Stomach (tissue), 4 donors: ENCODE measurements around the gene SLC38A11.

Experiments used
- EP300 ChIP-seq: sonication (generic); formaldehyde crosslinking; IDR thresholded peaks from one replicate; pipeline ENCODE4 v1.6.1; 2017; ENCODE audit warnings: antibody characterized with exemption
- POLR2A ChIP-seq, 4 donors: fragments of 450-650 bp; IDR thresholded peaks; one replicate each; pipeline ENCODE4 v1.6.1; 2016; ENCODE audit warnings: antibody characterized with exemption in 4 of 4, control low read depth in 2 of 4, mild to moderate bottlenecking in 1 of 4, moderate library complexity in 1 of 4
- POLR2AphosphoS5 ChIP-seq, 3 donors: sonication (generic); formaldehyde crosslinking; IDR thresholded peaks; one replicate each; pipeline ENCODE4 v1.6.1; 2016; ENCODE audit warnings: antibody characterized with exemption in 3 of 3
- TF ChIP-seq, protein P1 (sequence below), 7 experiments: fragments of 450-650 bp in 4 of 7; fragments of 200-600 bp in 3 of 7; sonication (generic) in 3 of 7; IDR thresholded peaks; one replicate each; pipeline ENCODE4 v1.5.1; 2016 to 2019; ENCODE audit warnings: antibody characterized with exemption in 7 of 7, control low read depth in 2 of 7, mild to moderate bottlenecking in 1 of 7

DNA sequence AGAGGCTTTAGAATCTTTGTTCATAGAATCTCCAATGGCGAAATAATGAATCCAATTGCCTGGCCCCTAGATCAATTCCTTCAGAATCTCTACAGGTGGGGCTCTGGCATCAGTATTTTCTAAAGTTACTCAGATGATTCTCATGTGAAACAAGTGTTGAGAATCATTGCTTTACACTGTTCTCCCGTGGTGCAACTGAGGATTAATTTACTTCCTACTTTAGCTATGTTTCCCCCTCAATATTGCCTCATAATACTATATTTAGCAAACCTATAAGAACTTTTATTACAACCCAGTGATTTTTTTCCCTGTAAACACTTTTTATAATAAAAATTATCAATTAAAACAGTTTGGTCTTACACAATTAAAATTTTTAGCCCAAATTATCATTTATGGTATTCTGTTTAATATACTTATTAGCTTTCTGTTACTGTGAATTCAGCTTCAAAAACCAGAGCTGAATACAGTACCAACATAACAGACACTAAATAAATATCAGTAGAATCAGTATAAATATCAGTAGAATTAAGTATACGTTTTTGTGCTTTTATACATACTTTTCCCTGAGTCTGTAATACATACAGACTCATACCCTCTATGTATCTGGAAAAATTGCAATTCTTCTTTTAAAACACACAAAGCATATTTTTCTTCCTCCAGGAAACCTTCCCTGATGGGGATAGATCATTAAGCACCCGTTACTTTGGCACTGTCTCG lies 20.8 kb downstream of the SLC38A11 start:
- TF ChIP-seq POLR2A (IDR thresholded peaks at IDR 0.05), result no peak
- TF ChIP-seq, protein P1, sequence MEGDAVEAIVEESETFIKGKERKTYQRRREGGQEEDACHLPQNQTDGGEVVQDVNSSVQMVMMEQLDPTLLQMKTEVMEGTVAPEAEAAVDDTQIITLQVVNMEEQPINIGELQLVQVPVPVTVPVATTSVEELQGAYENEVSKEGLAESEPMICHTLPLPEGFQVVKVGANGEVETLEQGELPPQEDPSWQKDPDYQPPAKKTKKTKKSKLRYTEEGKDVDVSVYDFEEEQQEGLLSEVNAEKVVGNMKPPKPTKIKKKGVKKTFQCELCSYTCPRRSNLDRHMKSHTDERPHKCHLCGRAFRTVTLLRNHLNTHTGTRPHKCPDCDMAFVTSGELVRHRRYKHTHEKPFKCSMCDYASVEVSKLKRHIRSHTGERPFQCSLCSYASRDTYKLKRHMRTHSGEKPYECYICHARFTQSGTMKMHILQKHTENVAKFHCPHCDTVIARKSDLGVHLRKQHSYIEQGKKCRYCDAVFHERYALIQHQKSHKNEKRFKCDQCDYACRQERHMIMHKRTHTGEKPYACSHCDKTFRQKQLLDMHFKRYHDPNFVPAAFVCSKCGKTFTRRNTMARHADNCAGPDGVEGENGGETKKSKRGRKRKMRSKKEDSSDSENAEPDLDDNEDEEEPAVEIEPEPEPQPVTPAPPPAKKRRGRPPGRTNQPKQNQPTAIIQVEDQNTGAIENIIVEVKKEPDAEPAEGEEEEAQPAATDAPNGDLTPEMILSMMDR (IDR thresholded peaks at IDR 0.05), result no peak
- TF ChIP-seq POLR2AphosphoS5 (IDR thresholded peaks at IDR 0.05), result no peak
- no peak for TF ChIP-seq EP300
